ENCODE measurements around the gene ROR1. TPM values are rescaled to one million over a fixed set of nuclear protein-coding genes. Genes with fewer than 3 reads are reported as not detected.
A peak's percentile ranks its signal among the peaks of the same experiment; 100 is the strongest.

ROR1 gene
- total RNA-seq, 1 donor from 2014 or later, result 11.0 TPM

DNA sequence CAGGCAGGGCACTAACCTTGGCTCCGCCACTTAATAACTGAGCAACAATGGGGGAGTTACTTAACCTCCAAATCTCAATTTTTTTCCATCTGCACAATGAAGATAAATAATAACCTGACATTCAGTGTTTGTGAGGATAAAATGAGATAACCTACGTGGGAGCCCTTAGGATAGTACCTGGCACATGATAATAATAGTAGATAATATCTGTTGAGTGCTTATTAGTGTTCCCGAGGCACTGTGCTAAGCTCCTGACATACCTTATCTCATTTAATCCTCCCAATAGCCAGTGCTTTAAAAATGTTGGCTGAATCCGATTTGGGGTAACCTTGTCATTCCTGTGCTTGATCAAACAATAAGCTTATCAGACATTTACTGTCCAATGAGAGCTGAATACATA lies 300.9 kb downstream of the ROR1 start:
- Mint-ChIP-seq H3K4me1 (peaks cover 40% of the 10 kb centered on the region), H3K27ac (ENCODE audit: unreplicated experiment) (no peak overlapping the region), H3K9me3 (no peaks in the 10 kb centered on the region), H3K36me3 (ENCODE audit: low read depth) (no peaks in the 10 kb centered on the region), H3K27me3 (ENCODE audit: low read depth) (no peaks in the 10 kb centered on the region), H3K4me3 (no peak overlapping the region)
- no peak for DNase-seq (ENCODE audit: low read depth, low spot score)
- TF ChIP-seq, protein P1, sequence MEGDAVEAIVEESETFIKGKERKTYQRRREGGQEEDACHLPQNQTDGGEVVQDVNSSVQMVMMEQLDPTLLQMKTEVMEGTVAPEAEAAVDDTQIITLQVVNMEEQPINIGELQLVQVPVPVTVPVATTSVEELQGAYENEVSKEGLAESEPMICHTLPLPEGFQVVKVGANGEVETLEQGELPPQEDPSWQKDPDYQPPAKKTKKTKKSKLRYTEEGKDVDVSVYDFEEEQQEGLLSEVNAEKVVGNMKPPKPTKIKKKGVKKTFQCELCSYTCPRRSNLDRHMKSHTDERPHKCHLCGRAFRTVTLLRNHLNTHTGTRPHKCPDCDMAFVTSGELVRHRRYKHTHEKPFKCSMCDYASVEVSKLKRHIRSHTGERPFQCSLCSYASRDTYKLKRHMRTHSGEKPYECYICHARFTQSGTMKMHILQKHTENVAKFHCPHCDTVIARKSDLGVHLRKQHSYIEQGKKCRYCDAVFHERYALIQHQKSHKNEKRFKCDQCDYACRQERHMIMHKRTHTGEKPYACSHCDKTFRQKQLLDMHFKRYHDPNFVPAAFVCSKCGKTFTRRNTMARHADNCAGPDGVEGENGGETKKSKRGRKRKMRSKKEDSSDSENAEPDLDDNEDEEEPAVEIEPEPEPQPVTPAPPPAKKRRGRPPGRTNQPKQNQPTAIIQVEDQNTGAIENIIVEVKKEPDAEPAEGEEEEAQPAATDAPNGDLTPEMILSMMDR (conservative IDR thresholded peaks at IDR 0.05), result no peak

DNA sequence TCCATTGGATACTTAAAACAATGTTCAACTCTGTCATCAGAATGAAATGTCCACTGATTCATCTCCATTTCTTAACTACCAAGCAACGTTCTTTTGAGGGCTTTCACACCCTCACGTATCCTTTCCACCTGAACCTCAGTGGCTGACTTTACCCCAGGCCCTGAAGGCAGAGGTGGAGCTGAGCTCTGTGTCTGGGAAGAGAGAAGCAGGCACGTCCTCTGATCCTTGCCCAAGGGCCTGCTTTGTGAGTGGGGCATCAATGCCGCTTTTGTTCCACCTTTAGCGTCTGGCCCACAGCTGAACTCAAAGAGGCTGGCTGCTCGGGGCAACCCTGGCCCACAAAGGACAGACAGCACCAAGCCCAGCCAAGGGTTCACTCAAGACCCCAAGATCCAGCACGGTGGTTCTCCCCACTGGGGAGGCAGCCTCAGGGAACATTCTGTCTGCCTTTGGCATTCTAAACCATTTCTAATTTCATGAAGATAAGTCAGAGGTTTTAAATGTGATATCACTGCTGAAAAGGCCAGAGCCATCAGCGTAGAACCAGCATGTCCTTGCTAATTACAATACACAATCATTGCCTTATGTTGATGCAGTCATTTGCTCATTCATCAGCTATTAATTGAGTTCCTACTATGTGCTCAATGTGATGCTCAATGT lies 303.6 kb downstream of the ROR1 start:
- no peaks in the 10 kb centered on the region for H3K9me3 Mint-ChIP-seq
- peak; percentile 22 for DNase-seq (ENCODE audit: low read depth, low spot score)
- H3K4me1 Mint-ChIP-seq, result peaks cover 20% of the 10 kb centered on the region
- no peaks in the 10 kb centered on the region for H3K36me3 Mint-ChIP-seq (ENCODE audit: low read depth)
- TF ChIP-seq, protein P1 (conservative IDR thresholded peaks at IDR 0.05), result no peak
- peak overlapping the region; percentile 67 for H3K27ac Mint-ChIP-seq (ENCODE audit: unreplicated experiment)
- no peaks in the 10 kb centered on the region for H3K27me3 Mint-ChIP-seq (ENCODE audit: low read depth)
- no peak overlapping the region for H3K4me3 Mint-ChIP-seq

DNA sequence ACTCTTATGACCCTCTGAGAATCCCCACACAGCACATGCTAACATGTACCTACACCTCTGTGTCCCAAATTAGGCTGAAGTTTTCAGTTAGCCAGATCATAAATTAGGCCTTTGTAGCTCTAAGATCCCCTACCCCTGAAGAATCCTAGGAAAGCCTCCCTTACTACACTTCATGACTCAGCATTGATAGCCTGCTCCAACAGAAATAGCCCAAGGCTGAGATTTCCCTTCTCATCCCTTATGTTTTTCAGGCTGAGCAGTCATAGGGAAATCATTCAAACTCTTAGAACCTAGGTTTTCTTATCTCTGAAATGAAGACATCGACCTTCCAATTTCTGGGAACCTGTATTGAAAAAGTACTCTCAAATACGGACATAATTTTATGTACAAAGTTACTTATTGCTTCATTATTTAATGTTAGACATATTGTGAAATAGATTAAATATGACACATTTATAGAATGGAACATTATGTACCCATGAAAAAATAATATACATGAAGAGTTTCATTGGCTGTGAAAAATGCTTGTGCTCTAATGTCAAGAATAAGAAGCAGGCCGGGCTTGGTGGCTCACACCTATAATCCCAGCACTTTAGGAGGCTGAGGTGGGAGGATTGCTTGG lies 307.2 kb downstream of the ROR1 start:
- TF ChIP-seq, protein P1 (conservative IDR thresholded peaks at IDR 0.05), result no peak
- DNase-seq (ENCODE audit: low read depth, low spot score), result no peak
- Mint-ChIP-seq H3K9me3 (no peaks in the 10 kb centered on the region), H3K36me3 (ENCODE audit: low read depth) (no peaks in the 10 kb centered on the region), H3K27ac (ENCODE audit: unreplicated experiment) (no peak overlapping the region), H3K27me3 (ENCODE audit: low read depth) (no peaks in the 10 kb centered on the region), H3K4me3 (no peak overlapping the region), H3K4me1 (no peaks in the 10 kb centered on the region)

DNA sequence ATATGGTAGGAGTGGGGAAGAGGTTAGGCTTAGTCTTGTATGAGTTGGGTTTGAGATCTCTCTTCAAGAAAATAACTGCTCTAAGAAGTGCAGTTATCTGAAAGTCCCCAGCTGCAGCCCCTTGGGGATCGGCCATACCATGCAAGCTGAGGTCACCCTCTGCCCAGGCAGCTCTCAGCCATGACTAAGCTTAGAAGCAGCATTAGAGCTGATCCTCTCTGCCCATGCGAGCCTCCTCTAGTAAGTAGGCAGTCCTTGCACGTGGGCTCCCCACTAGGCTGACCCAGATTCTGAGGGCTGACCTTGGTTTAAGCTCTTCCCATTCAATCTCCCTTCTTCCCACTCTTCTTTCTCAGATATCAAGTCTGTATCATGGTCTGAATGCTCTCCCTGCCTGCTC lies 308.6 kb downstream of the ROR1 start:
- DNase-seq (ENCODE audit: low read depth, low spot score), result no peak
- no peak overlapping the region for H3K27ac Mint-ChIP-seq (ENCODE audit: unreplicated experiment)

DNA sequence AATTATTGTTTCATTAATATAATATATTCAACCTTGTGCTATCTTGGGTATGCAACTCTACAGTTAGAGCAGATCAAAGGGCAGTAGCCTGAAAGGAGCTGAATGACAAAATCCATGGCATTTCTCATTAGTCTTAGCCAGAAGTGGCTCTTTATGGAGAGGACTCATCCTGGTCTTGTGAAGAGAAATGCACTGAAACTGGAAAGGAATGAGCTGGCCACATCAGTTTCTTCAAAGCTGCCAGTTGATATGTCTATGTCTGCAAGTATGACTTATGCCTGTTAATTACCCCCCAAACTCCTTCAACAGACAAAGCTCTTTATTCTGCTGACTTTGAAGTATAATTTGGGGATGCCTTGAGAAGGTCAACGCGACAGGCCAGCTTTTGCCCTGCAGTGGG lies 310.6 kb downstream of the ROR1 start:
- Mint-ChIP-seq H3K27me3 (ENCODE audit: low read depth) (no peaks in the 10 kb centered on the region), H3K9me3 (no peaks in the 10 kb centered on the region), H3K36me3 (ENCODE audit: low read depth) (no peaks in the 10 kb centered on the region), H3K27ac (ENCODE audit: unreplicated experiment) (no peak overlapping the region), H3K4me3 (no peak overlapping the region), H3K4me1 (no peaks in the 10 kb centered on the region)
- no peak for DNase-seq (ENCODE audit: low read depth, low spot score)
- TF ChIP-seq, protein P1 (conservative IDR thresholded peaks at IDR 0.05), result no peak

More for the DNA sequence above, 308.6 kb downstream of the ROR1 start:
- H3K27me3 Mint-ChIP-seq (ENCODE audit: low read depth), result no peaks in the 10 kb centered on the region
- no peaks in the 10 kb centered on the region for H3K36me3 Mint-ChIP-seq (ENCODE audit: low read depth)
- no peak overlapping the region for H3K4me3 Mint-ChIP-seq
- TF ChIP-seq, protein P1 (conservative IDR thresholded peaks at IDR 0.05), result no peak
- H3K9me3 Mint-ChIP-seq, result no peaks in the 10 kb centered on the region
- H3K4me1 Mint-ChIP-seq, result no peaks in the 10 kb centered on the region

Data from neural crest cell (in vitro differentiated cells).